Erythroblast (primary cell): ENCODE measurements around the gene WHAMM.
A peak's percentile ranks its signal among the peaks of the same experiment; 100 is the strongest.
"Not testable (repeated sequence)": the region's sequence is repeated elsewhere in the genome, so short reads cannot be mapped to it uniquely, and the experiment has no call there.

Experiments
- DNase-seq, 2 experiments: peaks; one replicate each; lab custom pipeline; 2025; lab: John Stamatoyannopoulos, UW
- GATA1 ChIP-seq: IDR thresholded peaks from 2 replicates; pipeline ENCODE4 v1.6.1; 2011; ENCODE audit warnings: low read depth, mild to moderate bottlenecking, control low read depth, low read length, moderate library complexity
- POLR2A ChIP-seq: IDR thresholded peaks from 2 replicates; pipeline ENCODE4 v1.6.1; 2011; ENCODE audit warnings: mild to moderate bottlenecking, low read length

WHAMM gene, protein sequence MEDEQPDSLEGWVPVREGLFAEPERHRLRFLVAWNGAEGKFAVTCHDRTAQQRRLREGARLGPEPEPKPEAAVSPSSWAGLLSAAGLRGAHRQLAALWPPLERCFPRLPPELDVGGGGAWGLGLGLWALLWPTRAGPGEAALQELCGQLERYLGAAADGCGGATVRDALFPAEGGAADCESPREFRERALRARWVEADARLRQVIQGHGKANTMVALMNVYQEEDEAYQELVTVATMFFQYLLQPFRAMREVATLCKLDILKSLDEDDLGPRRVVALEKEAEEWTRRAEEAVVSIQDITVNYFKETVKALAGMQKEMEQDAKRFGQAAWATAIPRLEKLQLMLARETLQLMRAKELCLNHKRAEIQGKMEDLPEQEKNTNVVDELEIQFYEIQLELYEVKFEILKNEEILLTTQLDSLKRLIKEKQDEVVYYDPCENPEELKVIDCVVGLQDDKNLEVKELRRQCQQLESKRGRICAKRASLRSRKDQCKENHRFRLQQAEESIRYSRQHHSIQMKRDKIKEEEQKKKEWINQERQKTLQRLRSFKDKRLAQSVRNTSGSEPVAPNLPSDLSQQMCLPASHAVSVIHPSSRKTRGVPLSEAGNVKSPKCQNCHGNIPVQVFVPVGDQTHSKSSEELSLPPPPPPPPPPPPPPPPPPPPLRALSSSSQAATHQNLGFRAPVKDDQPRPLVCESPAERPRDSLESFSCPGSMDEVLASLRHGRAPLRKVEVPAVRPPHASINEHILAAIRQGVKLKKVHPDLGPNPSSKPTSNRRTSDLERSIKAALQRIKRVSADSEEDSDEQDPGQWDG

DNA sequence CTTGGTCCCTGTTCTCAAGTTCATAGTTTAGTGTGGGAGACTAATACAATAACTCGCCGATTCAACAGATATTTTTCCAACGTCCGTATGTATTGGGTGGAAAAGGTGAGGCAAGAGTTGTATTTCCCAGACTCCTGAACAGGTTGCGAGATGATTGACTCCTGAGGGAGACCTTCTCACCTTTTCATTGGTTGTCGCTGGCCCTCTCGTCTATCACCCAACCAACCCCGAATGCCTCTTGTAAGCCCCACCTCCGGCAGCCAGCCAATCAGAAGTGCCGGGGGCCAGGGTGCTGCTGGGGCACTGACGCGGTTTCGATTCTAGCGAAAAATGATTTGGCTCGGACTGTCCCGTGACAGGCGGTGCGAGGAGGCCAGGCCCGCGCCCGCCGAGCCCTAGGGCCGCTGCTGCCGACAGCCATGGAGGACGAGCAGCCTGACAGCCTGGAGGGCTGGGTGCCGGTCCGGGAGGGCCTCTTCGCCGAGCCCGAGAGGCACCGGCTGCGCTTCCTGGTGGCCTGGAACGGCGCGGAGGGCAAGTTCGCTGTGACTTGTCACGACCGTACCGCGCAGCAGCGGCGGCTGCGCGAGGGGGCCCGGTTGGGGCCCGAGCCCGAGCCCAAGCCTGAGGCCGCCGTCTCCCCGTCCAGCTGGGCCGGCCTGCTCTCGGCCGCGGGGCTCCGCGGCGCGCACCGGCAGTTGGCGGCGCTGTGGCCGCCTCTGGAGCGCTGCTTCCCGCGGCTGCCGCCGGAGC is at the start of gene WHAMM:
TSS of gene WHAMM (plus strand) at position 321 of the 753 bp plus-strand sequence. CDS start at position 420, 99 bp downstream.
- peak; percentile 98 to 99 for DNase-seq
- TF ChIP-seq GATA1 (no peak), POLR2A (peak; percentile 97)

DNA sequence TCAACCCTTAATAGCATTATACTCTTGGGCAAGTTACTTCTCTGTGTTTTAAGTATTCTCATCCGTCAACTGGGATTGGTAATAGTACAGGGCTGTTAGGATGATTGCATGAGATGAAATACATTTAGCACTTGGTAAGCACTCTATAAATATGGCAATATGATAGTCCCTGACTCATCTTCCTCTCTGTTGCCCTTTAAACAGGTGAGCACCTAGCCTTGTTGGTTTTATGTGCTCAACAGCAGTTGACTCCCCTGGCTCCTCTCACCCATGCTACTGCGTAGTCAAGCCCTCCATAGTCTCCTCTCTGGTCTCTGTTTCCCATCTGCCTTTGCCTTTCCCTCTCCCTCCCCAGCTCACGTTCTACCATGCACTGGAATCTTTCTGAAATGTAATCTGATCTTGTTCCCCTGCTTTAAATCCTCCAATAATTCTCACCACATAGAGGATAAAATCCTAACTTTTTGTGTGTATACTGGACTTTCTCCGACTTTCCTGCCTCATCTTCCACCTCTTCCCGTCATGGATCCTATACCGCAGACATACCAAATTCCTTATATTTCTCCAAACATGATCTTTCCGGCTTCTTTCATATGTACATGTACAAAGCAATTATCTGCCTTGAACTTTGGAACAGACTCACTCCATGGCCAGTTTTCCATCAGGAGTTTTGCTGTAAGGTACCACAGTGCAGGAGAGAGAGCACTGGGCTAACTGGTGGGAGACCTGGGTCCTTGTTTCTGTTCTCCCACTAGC is 45.9 kb upstream of the WHAMM start:
- DNase-seq = no peak
- TF ChIP-seq POLR2A (no peak), GATA1 (no peak)

DNA sequence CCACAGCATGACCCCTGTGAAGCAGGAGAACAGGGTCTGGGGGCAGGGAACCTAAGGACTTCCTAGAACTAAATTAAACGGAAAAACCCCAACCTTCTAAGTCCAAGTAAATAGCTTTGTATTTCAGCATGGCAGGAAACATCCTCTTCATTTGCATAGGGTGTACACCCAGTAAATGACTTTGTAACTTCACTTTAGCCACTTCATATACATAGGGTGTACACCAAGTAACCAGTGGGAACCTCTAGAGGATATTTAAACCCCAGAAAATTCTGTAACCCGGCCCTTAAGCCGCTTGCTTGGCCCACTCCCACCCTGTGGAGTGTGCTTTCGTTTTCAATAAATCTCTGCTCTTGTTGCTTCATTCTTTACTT is 45.3 kb upstream of the WHAMM start:
- TF ChIP-seq GATA1 = no peak
- TF ChIP-seq POLR2A = no peak
- DNase-seq = no peak

DNA sequence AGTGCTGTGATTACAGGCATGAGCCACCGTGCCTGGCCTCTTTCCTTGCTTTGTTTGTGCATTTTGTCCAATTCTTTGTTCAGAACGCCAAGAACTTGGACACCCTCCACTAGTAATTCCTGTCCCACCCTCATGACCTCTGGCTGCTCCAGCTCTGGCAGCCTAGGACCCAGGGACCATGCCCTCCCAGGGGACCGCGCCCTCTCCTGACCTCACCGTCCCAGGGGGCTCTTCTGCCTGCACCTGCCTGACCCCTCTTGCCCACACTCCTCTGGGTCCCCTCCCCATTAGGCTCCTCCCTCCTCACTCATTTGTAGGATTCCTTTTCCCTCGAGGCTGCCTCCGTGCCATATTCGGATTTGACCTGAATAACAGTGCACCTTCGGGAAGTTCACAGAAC is 44.7 kb upstream of the WHAMM start:
- no peak for DNase-seq
- TF ChIP-seq GATA1 (no peak), POLR2A (no peak)

DNA sequence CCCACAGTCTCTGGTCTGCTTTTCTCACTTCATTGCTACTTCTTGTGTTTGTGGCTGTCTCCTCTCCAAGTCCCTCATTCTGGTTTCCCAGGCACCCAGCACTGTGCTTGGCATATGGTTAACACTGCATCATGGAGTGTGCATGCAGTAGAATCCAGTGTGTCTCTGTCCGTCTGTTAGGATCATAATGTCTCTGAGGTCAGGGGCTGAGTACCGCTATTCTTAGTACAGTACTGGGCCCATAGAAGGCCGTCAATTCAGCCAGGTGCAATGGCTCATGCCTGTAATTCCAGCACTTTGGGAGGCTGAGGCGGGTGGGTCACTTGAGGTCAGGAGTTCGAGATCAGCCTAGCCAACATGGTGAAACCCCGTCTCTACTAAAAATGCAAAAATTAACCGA is 43.2 kb upstream of the WHAMM start:
- DNase-seq = not testable (repeated sequence)

DNA sequence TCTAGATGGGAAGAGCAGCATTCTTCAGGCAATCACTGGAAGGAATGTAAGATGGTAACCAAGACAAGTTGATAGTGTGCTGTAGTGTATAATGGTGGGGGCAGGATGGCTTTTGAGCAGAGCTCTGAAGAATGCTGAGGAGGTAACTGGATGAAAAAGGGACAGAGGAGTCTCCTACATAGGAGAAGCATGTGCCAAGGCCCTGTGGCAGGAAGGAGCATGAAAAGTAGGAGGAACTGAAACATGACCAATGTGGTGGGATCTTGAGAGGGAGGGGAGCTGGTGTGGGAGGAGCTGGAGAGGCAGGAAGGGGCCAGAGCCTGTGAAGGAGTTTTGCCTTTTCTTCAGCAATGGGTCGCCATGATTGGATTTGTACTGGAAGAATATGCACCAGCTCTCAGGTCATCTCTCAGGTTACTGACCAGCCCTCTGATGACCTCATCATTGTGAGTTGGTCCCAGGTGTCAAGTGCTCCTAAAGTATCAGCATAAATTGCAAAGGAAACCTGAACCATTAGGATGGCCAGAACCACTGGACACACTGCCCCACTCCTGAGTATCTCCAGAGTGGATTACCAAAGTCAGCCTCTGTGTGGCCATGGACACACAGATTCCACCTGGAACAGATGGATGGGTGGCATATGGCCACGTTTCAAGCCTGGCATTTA is 42.1 kb upstream of the WHAMM start:
- no peak for DNase-seq

DNA sequence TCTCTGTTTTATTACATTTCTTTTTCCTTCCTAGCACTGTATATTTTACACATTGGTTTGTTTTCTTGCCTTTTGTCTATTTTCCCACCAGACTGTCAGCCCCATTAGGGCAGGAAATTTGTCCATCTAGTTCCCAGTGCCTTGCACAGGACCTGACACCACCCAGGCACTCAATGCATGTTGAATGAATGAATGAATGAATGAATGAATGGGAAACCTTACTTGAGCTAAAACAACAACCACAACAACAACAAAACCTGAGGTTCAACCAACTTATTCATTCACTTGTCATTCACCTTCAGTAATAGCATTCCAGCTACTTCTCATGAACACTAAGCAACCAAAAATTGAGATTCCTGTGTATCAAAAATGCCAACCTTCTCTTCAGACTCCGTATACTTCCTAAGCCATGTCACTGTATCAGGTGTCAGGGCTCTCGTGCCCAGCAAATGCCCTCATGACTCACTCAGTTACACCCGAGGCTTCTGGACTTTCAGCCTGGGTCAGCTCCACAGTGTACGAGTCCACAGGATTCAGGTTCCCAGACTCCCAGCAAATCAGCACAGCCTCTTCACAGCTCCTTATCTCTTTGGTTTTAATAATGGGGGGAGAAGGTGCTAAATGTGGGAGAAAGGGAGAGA is 40.9 kb upstream of the WHAMM start:
- DNase-seq = no peak
- TF ChIP-seq GATA1 = no peak
- TF ChIP-seq POLR2A = no peak

More for the DNA sequence above, 42.1 kb upstream of the WHAMM start:
- TF ChIP-seq GATA1 = no peak
- TF ChIP-seq POLR2A = no peak

DNA sequence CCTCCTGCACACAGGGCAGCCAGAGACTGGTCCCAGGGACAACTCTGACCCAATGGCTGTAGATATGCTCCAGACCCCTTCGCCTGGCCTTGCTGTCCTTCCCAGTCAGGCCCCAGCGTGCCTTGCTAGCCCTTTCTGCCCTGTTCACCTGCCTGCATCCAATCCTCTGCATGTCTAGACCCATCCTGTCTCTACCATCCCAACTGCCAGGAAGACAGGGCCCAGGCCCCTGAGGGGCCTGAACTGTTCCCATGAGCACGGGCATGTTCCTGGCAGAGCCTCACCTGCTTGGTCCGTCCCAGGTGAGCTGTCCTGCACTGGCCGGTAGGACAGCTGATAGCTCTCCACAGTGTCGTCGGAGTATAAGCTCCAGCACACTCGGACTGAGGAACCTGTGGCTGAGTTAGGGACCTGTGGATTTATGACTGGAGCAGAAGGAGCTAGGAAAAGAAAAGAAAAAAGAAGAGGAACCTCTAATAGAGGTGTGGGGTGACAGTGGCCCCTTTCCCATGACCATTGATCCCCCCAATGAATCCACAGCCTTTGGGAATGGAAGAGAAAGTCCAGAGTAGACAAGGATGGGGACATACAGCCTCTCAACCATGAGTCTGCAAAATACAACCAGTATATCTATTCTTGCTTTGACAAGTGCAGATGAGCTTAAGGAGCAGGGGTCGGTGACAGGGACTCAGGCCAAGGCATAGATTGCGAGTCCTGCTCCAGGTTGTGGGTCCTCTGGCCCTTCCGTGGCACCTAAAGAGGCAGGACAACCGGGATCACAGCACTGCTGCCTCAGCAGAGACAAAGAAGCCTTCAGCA is 37.4 kb upstream of the WHAMM start:
- no peak for TF ChIP-seq POLR2A
- TF ChIP-seq GATA1 = no peak
- no peak for DNase-seq

DNA sequence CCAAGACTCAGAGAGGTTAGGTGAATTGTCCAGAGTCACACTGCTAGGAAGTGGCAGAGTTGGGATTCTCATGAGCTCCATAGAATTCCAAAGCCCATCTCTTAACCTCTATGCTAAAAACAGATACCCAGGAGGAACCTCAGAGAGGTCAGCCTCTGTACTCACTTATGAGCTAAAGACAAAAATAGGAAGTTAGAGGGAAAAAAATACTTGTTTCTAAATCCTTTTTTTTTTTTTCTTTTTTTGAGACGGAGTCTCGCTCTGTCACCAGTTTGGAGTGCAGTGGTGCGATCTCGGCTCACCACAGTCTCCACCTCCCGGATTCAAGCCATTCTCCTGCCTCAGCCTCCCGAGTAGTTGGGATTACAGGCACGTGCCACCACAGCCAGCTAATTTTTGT is 34.9 kb upstream of the WHAMM start:
- TF ChIP-seq GATA1 = no peak
- no peak for DNase-seq

DNA sequence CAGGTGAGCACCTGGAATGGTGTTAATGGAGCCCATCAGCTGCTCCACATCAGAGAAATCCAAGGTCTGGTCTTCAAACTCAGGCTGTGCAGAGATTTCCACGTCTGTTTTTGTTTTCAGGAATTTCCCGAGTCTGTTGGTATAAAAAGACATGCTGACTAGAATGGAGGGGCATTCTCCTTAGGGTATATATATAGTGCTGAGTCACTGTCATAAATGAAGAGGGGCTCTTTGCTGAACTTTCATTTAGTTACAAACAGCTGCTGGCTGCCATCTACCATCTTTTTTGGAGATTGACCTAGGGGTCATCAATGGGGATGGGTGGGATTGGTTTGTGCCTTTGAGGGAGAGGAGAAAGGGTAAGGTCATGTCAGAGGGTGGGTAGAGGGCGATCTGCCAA is 30.7 kb upstream of the WHAMM start:
- TF ChIP-seq POLR2A = no peak
- no peak for TF ChIP-seq GATA1
- DNase-seq = no peak

DNA sequence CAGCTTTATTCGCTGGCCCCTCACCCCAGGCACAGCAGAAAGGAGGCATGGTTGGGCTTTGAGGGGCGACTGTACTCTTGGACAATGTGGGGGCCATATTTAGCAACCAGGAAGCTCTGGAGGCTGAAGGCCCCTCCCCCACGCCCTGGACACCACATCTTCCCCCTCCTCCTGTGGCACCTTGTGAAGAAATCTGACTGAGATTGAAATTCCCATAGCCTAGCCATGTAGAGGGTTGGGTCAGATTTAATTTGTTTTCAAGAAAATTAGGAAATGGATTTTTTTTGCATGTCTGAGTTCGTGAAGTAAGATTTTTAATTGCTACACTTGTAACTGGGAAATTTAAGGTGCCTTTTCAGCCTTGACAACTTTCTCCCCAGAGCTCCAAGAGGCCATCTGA is 28.1 kb upstream of the WHAMM start:
- TF ChIP-seq POLR2A (no peak), GATA1 (no peak)
- DNase-seq = no peak
